Endothelial cell of umbilical vein (primary cell): ENCODE measurements around the gene SPATA3. TPM values are rescaled to one million over a fixed set of nuclear protein-coding genes. Genes with fewer than 3 reads are reported as not detected.

ENCODE experiments used
- BruUV-seq: library from RNA; stranded (reverse); fragments of 400-500 nt; replicated peaks from 2 replicates; lab custom pipeline; 2021; lab: Mats Ljungman, UMichigan
- CTCF ChIA-PET: fragments of 300-600, 350-600 bp; sonication (Branson Sonifier 250); formaldehyde crosslinking; loops from one replicate; lab custom pipeline; 2021; ENCODE audit warnings: antibody characterized with exemption, inconsistent platforms; lab: Charles Lee
- POLR2A ChIA-PET: fragments of 300-600, 350-600 bp; sonication (Branson Sonifier 250); formaldehyde crosslinking; loops from one replicate; lab custom pipeline; 2021; ENCODE audit warnings: antibody characterized with exemption, inconsistent platforms; lab: Charles Lee
- DNase-seq: peaks from one replicate; pipeline ENCODE4 v3.0.0-alpha.2; 2011; ENCODE audit warnings: low read depth, low spot score
- FAIRE-seq: peaks from 2 replicates; lab custom pipeline; 2011; peaks lifted over from hg19 to GRCh38; lab: Jason Lieb, UNC
- H2AFZ ChIP-seq: 2 replicates; pipeline ENCODE4 v1.6.0; 2012; ENCODE audit warnings: low read depth, low read length, control low read depth, inconsistent platforms
- H3K27ac ChIP-seq: 2 replicates; pipeline ENCODE4 v1.5.1; 2011; ENCODE audit warnings: low read depth, mild to moderate bottlenecking, control low read depth, low read length, moderate library complexity; ENCODE audit not compliant: insufficient read depth
- H3K27me3 ChIP-seq, 2 experiments: 2 replicates each; pipeline versions ENCODE4 v1.6.0 to v1.6.1; 2011; ENCODE audit warnings: low read length in 2 of 2, mixed read lengths in 1 of 2; ENCODE audit not compliant: control insufficient read depth in 2 of 2, insufficient read depth in 2 of 2
- H3K36me3 ChIP-seq, 2 experiments: 2 replicates in 1 of 2; 3 replicates in 1 of 2; pipeline ENCODE4 v1.5.1; 2011; ENCODE audit warnings: low read length in 2 of 2, mild to moderate bottlenecking in 1 of 2, moderate library complexity in 1 of 2; ENCODE audit not compliant: control insufficient read depth in 2 of 2, insufficient read depth in 2 of 2; ENCODE audit errors: extremely low read depth in 1 of 2
- H3K4me1 ChIP-seq: 3 replicates; pipeline ENCODE4 v1.5.1; 2011; ENCODE audit warnings: mild to moderate bottlenecking, low read length; ENCODE audit not compliant: control insufficient read depth, insufficient read depth; ENCODE audit errors: extremely low read depth
- H3K4me2 ChIP-seq: 2 replicates; pipeline ENCODE4 v1.6.1; 2011; ENCODE audit warnings: low read length, control low read depth, mixed read lengths; ENCODE audit not compliant: insufficient read depth
- H3K4me3 ChIP-seq, 3 experiments: fragments of 200-600 bp in 1 of 3; sonication (generic), shearing (Covaris generic) in 1 of 3; replicated peaks in 1 of 3; 2 replicates each; pipeline ENCODE4 v1.5.1; 2011 to 2016; ENCODE audit warnings: control low read depth in 3 of 3, low read length in 3 of 3, mild to moderate bottlenecking in 2 of 3, inconsistent platforms in 1 of 3, low read depth in 1 of 3, moderate library complexity in 1 of 3; ENCODE audit not compliant: insufficient read depth in 1 of 3
- H3K79me2 ChIP-seq: 2 replicates; pipeline ENCODE4 v1.6.0; 2012; ENCODE audit warnings: low read length, inconsistent platforms; ENCODE audit not compliant: control insufficient read depth, insufficient read depth
- H3K9ac ChIP-seq: replicated peaks from 2 replicates; pipeline ENCODE3; 2011; ENCODE audit warnings: low read length, control low read depth; ENCODE audit not compliant: insufficient read depth; ENCODE audit errors: extremely low read depth
- H3K9me1 ChIP-seq: replicated peaks from 3 replicates; pipeline ENCODE4 v1.6.0; 2011; ENCODE audit warnings: mild to moderate bottlenecking, low read length; ENCODE audit not compliant: control insufficient read depth, insufficient read depth; ENCODE audit errors: extremely low read depth
- H3K9me3 ChIP-seq: replicated peaks from 2 replicates; pipeline ENCODE4 v1.5.1; 2012; ENCODE audit warnings: low read length, inconsistent platforms; ENCODE audit not compliant: control insufficient read depth, insufficient read depth
- H4K20me1 ChIP-seq: replicated peaks from 2 replicates; pipeline ENCODE3; 2011; ENCODE audit warnings: mild to moderate bottlenecking, low read length; ENCODE audit not compliant: control insufficient read depth, insufficient read depth; ENCODE audit errors: extremely low read depth
- EZH2 ChIP-seq: IDR thresholded peaks from 2 replicates; pipeline ENCODE4 v1.6.1; 2012; ENCODE audit warnings: borderline replicate concordance, low read depth, mild to moderate bottlenecking, moderate library complexity, low read length, inconsistent platforms; ENCODE audit not compliant: severe bottlenecking
- FOS ChIP-seq: IDR thresholded peaks from 2 replicates; pipeline ENCODE4 v1.6.1; 2011; ENCODE audit warnings: mild to moderate bottlenecking, low read length, moderate library complexity, borderline replicate concordance; ENCODE audit not compliant: insufficient read depth
- GATA2 ChIP-seq: IDR thresholded peaks from 2 replicates; pipeline ENCODE4 v1.7.0; 2011; ENCODE audit warnings: low read depth, mild to moderate bottlenecking, moderate library complexity, mixed read lengths, low read length; ENCODE audit not compliant: insufficient read length, insufficient read depth
- JUN ChIP-seq: IDR thresholded peaks from 2 replicates; pipeline ENCODE4 v1.6.1; 2011; ENCODE audit warnings: borderline replicate concordance, low read depth; ENCODE audit not compliant: insufficient read length, insufficient read depth
- MAX ChIP-seq: IDR thresholded peaks from 2 replicates; pipeline ENCODE4 v1.6.1; 2011; ENCODE audit not compliant: insufficient read depth, insufficient read length
- MYC ChIP-seq: IDR thresholded peaks from one replicate; pipeline ENCODE4 v1.6.1; 2011; ENCODE audit warnings: mild to moderate bottlenecking, low read depth, low read length
- POLR2A ChIP-seq: IDR thresholded peaks from 2 replicates; pipeline ENCODE4 v1.6.1; 2012; ENCODE audit warnings: low read depth, mild to moderate bottlenecking, control low read depth, low read length
- POLR2AphosphoS5 ChIP-seq: IDR thresholded peaks from 2 replicates; pipeline ENCODE4 v1.6.1; 2012; ENCODE audit warnings: low read depth, mild to moderate bottlenecking, control low read depth, low read length, moderate library complexity; ENCODE audit not compliant: insufficient read depth
- dilution Hi-C: fragments of 300-500 bp; cut with MboI; formaldehyde crosslinking; loops from one replicate; pipeline ENCODE4 v1.15.0; 2019; ENCODE audit warnings: low sequenced_read_pairs; ENCODE audit not compliant: extremely low pct_ligation_motif_present
- intact Hi-C: fragments of 100-400 bp; cut with micrococcal nuclease; formaldehyde crosslinking; loops from one replicate; pipeline ENCODE4 v1.10.0; 2022
- polyA plus RNA-seq, 4 experiments: library from polyadenylated mRNA; depleted of rRNA in 3 of 4; stranded (reverse) in 3 of 4; unstranded in 1 of 4; fragments of >200 nt; gene quantifications; 2 replicates each; pipeline versions ENCODE4 v1.2.1 to v1.2.3, GENCODE V29; 2011 to 2012; ENCODE audit warnings: missing spikeins in 1 of 4
- total RNA-seq: library from RNA; stranded (reverse); gene quantifications from 2 replicates; pipeline ENCODE4 v1.2.3, GENCODE V29; 2021
- TF ChIP-seq, protein P1 (sequence below), 2 donors: IDR thresholded peaks; 1 replicate in 1 of 2; 2 replicates in 1 of 2; pipeline ENCODE4 v1.5.1; 2011; ENCODE audit warnings: low read length in 2 of 2, mild to moderate bottlenecking in 2 of 2, moderate library complexity in 2 of 2, control low read depth in 1 of 2, inconsistent platforms in 1 of 2, low read depth in 1 of 2; ENCODE audit not compliant: insufficient read depth in 1 of 2; ENCODE audit errors: extremely low read depth in 1 of 2

SPATA3 gene
- total and polyA plus RNA-seq, 2 donors (not counting 3 experiments of a cell fraction or from before 2014, with no cell fraction given): not detected

DNA sequence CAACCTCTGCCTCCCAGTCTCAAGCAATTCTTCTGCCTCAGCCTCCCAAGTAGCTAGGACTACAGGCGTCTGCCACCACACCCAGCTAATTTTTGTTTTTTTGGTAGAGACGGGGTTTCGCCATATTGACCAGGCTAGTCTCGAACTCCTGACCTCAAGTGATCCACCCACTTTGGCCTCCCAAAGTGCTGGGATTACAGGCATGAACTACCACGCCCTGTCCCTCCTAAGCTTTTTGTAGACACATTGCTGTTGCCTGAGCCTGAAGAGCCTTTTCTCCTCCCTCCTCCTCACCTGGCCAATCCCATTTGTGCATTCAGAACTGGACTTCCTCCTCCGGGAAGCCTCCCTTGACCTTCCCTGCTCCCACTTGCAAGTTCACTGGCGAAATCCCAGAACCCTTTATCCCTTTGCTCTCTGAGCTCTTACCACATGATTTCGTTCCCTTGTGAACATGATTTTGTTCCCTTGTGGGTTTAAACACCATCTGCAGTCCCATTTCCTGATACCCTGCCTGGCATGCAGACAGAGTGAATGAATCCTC is 44.0 kb downstream of the SPATA3 start:
- no peak overlapping the region for H3K27ac ChIP-seq
- no peaks in the 10 kb centered on the region for H3K9me1 ChIP-seq
- no peak overlapping the region for H2AFZ ChIP-seq
- no peak for DNase-seq
- intact Hi-C loops: no loop called here
- no peak for FAIRE-seq
- H3K9ac ChIP-seq: no peak overlapping the region
- no peaks in the 10 kb centered on the region for H3K4me1 ChIP-seq
- no peak for TF ChIP-seq FOS
- TF ChIP-seq JUN: no peak
- no peak for TF ChIP-seq MYC
- TF ChIP-seq POLR2A: no peak
- TF ChIP-seq, protein P1, sequence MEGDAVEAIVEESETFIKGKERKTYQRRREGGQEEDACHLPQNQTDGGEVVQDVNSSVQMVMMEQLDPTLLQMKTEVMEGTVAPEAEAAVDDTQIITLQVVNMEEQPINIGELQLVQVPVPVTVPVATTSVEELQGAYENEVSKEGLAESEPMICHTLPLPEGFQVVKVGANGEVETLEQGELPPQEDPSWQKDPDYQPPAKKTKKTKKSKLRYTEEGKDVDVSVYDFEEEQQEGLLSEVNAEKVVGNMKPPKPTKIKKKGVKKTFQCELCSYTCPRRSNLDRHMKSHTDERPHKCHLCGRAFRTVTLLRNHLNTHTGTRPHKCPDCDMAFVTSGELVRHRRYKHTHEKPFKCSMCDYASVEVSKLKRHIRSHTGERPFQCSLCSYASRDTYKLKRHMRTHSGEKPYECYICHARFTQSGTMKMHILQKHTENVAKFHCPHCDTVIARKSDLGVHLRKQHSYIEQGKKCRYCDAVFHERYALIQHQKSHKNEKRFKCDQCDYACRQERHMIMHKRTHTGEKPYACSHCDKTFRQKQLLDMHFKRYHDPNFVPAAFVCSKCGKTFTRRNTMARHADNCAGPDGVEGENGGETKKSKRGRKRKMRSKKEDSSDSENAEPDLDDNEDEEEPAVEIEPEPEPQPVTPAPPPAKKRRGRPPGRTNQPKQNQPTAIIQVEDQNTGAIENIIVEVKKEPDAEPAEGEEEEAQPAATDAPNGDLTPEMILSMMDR (IDR thresholded peaks at IDR 0.05; ENCODE audit: extremely low read depth in 1 of 2, insufficient read depth in 1 of 2, low read depth in 1 of 2, low read length in 2 of 2): no peak
- TF ChIP-seq EZH2: no peak
- TF ChIP-seq MAX: no peak
- no peak for TF ChIP-seq POLR2AphosphoS5
- no peak for TF ChIP-seq GATA2
- dilution Hi-C loops: no loop called here
- no TSS peak for BruUV-seq
- no peaks in the 10 kb centered on the region for H4K20me1 ChIP-seq
- H3K79me2 ChIP-seq: no peaks in the 10 kb centered on the region
- ChIA-PET POLR2A (interaction anchor here (0.5 kb wide), 1 partner anchor 1086 kb away, joined by 7 read pairs; no protein-coding TSS in a partner anchor), CTCF (interaction anchor here (1.6 kb wide), 1 partner anchor 13 kb away, joined by 5 read pairs; no protein-coding TSS in a partner anchor)
- H3K27me3 ChIP-seq: peaks cover 37 to 52% of the 10 kb centered on the region in 2 experiments
- H3K4me3 ChIP-seq: no peak overlapping the region
- H3K36me3 ChIP-seq: no peaks in the 10 kb centered on the region
- no peak overlapping the region for H3K4me2 ChIP-seq
- no peaks in the 10 kb centered on the region for H3K9me3 ChIP-seq
